DND-41 (cell line): ENCODE results near the gene JPH3.

ENCODE experiments used
- EZH2 ChIP-seq: IDR thresholded peaks from 3 replicates; pipeline ENCODE4 v1.6.1; 2012; ENCODE audit warnings: borderline replicate concordance, low read depth, mild to moderate bottlenecking, moderate library complexity, low read length, inconsistent platforms; ENCODE audit not compliant: severe bottlenecking
- TF ChIP-seq, protein P1 (sequence below): IDR thresholded peaks from 2 replicates; pipeline ENCODE4 v1.5.1; 2012; ENCODE audit warnings: borderline replicate concordance, low read length, moderate library complexity, mild to moderate bottlenecking; ENCODE audit not compliant: poor library complexity, severe bottlenecking; ENCODE audit errors: extremely low read depth

DNA sequence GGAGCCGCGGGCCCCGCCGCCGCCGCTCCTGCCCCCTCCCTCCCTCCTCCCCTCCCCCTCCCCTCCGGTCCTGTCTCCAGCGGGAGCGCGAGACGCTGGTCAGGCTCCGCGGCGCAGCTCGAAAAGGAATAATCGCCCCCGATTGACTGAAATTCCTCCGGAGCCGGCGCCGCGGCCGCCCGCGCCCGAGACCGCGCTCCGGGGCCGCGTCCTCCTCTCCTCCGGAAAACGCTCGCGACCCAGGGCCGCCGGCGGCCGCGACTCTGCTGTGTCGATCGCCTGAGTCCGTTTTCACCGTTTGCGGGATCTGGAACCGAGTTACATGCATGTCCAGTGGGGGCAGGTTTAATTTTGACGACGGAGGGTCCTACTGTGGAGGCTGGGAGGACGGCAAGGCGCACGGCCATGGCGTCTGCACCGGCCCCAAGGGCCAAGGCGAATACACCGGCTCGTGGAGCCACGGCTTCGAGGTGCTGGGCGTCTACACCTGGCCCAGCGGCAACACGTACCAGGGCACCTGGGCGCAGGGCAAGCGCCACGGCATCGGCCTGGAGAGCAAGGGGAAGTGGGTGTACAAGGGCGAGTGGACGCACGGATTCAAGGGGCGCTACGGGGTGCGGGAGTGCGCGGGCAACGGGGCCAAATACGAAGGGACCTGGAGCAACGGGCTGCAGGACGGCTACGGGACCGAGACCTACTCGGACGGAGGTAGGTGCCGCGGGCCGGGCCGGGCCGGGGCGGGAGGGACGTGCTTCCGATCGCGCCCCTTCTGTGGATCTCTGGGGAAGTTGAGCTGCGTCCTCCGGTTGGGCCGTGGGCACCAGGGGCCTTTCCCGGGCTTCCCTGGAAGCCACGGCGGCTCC is 744 bp downstream of the JPH3 start:
- TF ChIP-seq, protein P1, sequence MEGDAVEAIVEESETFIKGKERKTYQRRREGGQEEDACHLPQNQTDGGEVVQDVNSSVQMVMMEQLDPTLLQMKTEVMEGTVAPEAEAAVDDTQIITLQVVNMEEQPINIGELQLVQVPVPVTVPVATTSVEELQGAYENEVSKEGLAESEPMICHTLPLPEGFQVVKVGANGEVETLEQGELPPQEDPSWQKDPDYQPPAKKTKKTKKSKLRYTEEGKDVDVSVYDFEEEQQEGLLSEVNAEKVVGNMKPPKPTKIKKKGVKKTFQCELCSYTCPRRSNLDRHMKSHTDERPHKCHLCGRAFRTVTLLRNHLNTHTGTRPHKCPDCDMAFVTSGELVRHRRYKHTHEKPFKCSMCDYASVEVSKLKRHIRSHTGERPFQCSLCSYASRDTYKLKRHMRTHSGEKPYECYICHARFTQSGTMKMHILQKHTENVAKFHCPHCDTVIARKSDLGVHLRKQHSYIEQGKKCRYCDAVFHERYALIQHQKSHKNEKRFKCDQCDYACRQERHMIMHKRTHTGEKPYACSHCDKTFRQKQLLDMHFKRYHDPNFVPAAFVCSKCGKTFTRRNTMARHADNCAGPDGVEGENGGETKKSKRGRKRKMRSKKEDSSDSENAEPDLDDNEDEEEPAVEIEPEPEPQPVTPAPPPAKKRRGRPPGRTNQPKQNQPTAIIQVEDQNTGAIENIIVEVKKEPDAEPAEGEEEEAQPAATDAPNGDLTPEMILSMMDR = no peak
- TF ChIP-seq EZH2 = no peak
